Activated CD8-positive, alpha-beta memory T cell treated with anti-CD3 and anti-CD28 coated beads for 4 hours (primary cell): ENCODE measurements around the gene MACROD2.

Experiments used
- DNase-seq, 2 donors: peaks; one replicate each; pipeline ENCODE4 v3.0.0-alpha.2; 2020; ENCODE audit warnings: low read depth in 2 of 2

MACROD2 gene

GRCh38 chr20:14865731-14866130 is 870.4 kb downstream of the MACROD2 start:
- DNase-seq, result no peak

DNA sequence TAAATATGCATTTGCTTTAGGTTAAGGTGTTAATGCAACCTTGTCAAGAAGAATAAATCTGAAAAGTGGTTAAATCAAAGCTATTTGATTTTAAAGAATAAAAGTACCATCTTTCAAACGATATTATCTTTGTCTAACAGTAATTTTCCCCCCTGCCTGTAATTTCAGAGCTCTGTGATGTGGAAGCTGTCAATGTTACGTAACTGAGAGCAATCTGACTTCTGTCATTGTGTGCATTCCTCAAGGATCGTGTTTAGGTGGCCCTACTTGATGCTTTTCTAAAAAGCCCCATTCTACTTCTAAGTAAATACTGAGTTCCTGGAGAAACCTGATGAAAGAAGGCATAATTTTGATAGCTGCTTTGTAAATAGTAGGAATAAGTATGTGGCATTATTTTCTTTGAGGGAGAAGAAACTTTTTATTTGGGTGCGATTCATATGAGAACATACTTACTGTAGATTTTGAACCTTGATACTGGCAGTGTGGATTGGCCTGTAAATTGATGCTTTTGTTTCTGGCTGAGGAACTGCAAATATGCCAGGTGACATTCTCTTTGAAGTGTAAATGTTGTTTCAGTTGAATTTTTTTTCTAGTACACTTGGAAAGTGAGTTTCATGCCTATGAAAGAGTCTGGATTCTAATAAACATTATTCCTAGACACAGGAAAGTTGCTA is 871.7 kb downstream of the MACROD2 start:
- no peak for DNase-seq

GRCh38 chr20:14877301-14878028 is 882.1 kb downstream of the MACROD2 start:
- DNase-seq, result no peak

DNA sequence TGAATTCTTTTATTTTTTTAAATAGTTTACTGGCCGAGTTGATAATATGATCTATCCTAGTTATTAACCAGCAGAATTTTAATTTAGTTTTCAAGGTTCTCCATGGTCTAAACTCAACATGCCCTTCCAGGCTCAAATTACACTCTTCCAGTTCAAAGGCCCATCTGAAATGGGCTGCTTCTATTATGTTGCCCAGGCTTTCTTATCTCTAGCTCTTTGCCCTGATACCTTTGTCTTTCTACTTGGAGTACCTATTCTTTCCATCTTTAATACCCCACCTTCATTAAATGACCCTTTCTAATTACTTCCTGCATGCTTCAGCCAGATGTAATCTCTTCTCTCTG is 883.3 kb downstream of the MACROD2 start:
- no peak for DNase-seq

- no peak for DNase-seq
Observed at GRCh38 chr20:14879020-14879697, 883.8 kb downstream of the MACROD2 start.

DNA sequence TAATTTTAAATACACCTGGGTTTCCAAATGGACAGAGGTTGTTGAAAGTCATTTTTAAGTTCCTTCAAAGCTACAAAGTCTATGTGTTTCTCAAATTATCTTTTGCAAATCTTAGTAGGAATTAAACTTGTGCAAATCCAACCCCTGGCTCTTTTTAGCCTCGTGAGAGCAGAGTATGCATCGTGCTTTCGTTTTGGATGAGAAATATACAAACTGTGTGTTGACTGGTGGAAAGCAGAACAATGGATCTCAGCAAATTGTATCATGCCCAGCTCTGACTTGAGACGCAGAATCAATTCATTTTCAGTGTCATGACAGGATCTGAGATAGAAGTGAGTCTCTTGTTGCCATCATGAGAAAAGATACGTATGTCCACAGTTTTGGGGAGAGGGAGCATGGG is 884.5 kb downstream of the MACROD2 start:
- no peak for DNase-seq

DNA sequence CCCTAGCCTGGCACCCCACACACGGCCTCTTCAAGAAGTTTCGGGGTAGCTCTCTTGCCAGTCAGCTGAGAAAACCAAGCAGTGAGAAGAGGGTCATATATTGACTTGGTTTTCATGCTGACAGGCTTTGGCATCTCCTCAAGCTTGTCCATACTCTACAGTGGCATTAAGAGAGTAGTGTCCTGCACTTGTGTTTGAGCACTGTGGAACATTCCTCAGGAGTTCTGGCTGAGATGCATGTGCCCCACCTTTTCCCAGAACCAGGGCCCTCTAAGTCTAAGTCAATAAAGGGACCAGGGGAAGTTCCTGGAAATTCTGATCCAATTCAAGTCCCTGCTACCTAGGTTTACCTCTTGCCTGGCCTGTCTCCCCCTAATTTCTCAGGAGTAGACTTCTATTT is 886.2 kb downstream of the MACROD2 start:
- DNase-seq, result no peak

- no peak for DNase-seq
Observed at GRCh38 chr20:14882157-14882556, 886.8 kb downstream of the MACROD2 start.

DNA sequence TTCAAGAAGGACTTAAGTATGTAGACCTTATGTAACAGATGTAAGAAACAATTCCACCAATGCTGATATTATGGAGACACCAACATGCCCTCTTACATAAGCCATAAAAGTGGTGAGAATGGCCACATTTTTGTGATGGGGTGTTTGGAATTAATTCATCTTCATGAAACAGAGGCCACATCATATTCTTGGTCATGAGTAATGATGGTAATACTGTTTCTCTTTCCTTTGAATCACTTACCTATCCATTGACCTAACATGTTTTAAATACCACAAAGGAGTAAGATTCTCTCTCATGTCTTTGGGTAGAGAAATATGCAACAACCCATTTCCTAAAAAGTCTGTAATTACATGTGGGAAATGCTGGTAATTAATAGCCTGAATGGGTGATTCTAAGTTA is 887.5 kb downstream of the MACROD2 start:
- no peak for DNase-seq

DNA sequence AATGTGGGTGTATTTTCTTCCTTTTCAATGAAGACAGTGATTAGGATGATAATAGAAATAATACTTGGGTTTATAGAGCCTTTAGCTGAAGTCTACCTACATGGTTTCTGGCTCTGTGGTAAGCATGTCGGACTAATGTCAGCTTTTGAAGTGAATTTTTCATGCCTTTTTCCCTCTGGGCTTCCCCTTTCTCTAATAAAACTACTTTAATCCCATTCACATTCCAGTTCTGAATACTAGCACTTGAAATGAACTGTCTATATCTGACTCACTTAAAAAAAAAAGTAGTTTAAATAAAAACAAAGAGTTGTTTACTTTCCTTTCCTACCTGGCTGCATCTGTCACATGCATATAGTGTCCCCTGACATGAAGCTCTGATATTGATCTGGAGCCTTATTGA is 888.0 kb downstream of the MACROD2 start:
- DNase-seq, result no peak

- no peak for DNase-seq
Observed at GRCh38 chr20:14885661-14886060, 890.3 kb downstream of the MACROD2 start.

- no peak for DNase-seq
Observed at GRCh38 chr20:14888134-14888533, 892.8 kb downstream of the MACROD2 start.

DNA sequence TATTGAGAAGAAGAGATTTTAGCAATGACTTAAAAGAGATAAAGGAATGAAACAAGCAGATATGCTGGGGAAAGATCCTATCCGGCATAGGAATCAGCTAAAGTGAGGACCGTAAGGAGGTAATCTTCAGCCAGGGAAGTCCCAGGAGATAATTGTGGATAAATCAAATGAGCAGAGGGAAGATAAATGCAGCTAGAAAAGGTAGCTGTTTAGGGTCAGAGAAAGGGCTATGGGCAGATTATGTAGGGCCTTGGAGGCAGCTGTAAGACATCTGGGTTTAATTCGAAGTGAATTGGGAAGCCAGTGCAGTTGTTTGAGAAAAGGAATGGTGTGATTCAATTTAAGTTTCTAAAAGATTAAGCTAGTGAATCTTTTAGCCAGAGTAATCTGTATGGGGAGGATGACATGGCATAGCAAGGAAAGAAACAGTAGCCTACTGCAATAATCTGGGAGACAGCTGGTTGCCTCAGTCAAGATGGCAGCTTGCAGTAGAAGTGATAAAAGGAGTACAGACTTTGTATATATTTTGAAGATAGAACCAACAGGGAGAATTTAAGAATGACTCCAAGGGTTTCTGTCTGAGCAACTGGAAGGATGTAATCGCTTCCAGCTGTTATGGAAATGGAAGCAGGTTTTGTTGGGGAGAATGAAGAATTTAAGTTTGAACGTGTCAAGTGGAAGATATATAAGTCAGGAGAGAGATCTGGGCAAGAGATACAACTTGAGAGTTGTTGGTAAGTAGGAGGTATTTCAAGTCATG is 894.4 kb downstream of the MACROD2 start:
- DNase-seq, result no peak

DNA sequence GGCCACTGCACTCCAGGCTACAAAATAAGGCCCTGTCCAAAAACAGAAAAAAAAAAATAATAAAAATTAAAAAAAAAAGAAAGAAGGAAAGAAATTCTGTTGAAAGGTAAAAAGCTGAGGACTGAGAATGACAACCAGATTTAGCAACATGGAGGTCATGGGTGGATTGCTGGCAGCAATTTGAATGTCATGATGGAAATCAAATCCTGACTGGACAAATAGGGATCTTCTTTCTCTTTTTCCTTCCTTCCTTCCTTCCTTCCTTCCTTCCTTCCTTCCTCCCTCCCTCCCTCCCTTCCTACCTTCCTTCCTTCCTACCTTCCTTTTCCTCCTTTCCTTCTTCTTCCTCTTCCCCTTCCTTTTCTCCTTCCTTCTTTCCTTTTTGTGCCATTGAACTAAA is 895.4 kb downstream of the MACROD2 start:
- no peak for DNase-seq

- no peak for DNase-seq
Observed at GRCh38 chr20:14892782-14893181, 897.5 kb downstream of the MACROD2 start.

DNA sequence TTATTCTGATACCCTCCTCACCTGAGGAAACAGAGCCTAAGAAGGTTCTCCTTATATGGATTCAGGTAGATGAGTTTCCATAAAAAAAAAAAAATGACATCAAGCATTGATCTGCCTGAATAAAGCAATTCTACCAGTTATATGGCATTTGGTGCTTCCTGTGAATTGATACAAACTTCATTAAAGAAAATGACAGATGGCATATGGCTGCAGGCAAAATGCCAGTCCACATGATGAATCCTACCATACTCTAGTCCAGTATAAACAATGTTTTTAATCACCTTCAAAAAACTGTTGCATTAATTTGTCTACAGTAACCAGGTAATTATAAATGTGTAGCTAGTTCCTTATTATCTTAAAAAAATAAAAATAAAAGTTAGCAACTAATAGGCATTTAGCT is 901.3 kb downstream of the MACROD2 start:
- no peak for DNase-seq

GRCh38 chr20:14897608-14898007 is 902.3 kb downstream of the MACROD2 start:
- DNase-seq, result no peak

DNA sequence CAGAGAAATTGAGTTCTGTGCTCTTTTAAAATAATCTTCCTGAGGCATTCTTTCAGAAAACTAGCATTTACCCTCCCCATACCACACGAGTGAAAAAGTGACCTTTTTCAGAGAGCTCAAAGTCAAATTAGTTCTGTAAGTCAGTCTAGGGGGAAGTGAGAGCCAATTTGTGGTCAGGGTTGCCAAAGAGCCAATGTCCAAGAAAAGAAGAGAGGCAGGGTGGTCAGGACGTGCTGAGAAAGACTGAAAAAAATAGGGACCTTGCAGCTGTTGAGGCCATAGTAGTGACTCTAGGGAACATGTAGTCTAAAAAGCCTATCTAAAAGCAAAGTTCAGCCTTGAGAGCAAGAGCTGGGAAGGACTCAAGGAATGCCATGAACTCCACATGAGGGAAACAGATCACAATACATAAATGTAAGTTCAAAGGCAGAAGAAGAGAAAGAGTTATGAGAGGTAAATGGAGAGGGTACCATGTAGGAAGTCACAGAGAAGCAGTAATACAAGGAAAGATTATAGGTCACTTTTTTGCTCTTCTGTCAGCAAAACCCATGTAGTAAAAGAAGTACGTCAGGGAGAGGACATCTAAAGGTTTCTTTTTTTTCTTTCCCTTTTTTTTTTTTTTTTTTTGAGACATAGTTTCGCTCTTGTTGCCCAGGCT is 907.2 kb downstream of the MACROD2 start:
- no peak for DNase-seq

- DNase-seq, result no peak
Observed at GRCh38 chr20:14906908-14907434, 911.7 kb downstream of the MACROD2 start.

DNA sequence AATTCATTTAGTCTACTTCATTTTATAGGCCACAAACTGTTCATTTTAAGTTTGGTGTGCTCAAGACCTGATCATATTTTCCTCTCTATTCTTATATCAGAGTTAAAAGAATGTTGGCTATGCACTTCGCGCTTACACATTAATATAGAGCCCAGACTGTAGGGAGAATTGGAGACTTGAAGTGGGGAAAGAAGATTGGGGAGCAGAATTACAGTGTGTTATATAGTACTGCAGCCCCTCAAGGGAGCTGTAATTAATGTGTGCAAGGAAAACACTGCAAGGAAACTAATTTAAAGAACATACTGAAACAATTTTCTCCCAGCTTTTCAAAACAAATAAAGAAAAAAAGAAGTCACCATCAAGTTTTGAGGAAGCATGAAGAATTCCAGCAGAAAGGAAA is 914.8 kb downstream of the MACROD2 start:
- DNase-seq, result no peak

DNA sequence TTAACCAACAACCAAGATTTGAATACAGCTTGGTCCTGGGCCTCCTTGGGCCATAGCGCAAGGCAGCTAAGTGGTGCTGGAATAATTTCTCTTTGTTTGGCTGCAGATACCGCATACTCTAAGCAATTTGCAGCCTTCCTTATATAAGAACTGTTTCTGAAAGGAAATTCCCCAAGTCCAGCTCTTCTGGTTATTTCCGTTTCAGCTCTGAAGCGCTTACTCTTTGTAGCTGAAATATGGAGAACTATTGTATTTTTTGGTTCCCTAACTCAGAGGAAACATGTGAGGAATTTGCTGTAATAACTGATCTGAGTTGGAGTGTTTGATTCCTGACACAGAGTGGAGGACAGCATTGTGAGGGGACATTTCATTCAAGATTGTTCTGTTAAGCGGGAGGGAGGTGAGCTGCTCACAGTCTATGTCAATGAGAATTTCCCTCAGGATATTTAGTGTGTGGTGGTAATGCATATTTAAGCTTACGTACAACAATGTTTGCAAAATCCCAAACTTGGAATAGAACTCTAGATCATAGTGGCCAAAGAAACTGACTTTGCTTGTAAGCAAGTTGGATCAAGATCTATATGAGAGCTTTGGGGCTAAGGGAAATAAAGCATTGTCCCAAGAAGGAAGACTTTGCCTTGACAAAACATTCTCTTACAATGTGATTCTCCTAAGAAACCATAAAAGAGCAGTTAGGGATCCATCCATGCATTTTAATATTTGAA is 918.7 kb downstream of the MACROD2 start:
- no peak for DNase-seq
